Melanocyte of skin (primary cell): Measurements from ENCODE around the gene SPRR2F. TPM values are rescaled to one million over a fixed set of nuclear protein-coding genes. Genes with fewer than 3 reads are reported as not detected.

Experiments used
- small RNA-seq, 2 donors: library from RNA; depleted of rRNA; stranded (forward); fragments of <200 nt; gene quantifications; one replicate each; pipeline ENCODE3, GENCODE V24; 2012
- total RNA-seq, 2 donors: library from RNA; depleted of rRNA; stranded (reverse); fragments of >200 nt; gene quantifications; 2 replicates each; pipeline ENCODE4 v1.2.3, GENCODE V29; 2012

The SPRR2F gene
- not detected for total RNA-seq

DNA sequence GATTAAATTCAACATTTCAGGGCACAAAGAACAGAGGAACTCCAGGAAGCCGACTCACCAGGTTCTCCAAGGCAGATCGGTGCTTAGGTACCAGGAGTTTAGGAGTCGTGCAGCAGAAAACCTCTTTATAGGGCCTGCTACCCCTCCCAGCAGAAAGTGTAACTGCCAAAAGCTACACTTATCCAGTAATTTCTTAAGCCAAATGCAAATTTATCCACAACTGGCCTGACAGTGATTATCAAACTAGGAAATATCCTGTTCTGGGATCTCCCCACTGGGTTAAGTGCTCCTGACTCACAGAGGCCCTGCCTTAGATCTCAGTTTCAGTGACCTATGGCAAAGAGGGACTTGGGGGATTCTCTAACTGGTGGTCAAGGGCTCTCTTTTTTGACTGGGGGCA, at the start of gene SPRR2F:
Gene SPRR2F (minus strand): TSS at position 101 of the 400 bp plus-strand sequence. CDS start 783 bp downstream, outside the sequence.

GRCh38 chr1:153150846-153151245, 37.5 kb upstream of the SPRR2F start, which contains the start of gene SPRR2G:
Gene SPRR2G (minus strand): TSS chr1:153150890. CDS start chr1:153150110, 780 bp downstream.

DNA sequence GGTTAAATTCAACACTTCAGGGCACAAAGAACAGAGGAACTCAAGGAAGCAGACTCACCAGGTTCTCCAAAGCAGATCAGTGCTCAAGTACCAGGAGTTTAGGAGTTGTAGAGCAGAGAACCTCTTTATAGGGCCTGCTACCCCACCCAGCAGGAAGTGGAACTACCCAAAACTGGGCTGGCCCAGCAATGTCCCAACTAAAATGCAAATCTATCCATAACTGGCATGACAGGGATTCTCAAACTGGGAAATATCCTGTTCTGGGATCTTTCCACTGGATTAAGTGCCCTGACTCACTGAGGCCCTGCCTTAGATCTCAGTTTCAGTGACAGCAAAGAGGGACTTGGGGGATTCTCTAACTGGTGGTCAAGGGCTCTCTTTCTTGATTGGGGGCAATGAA, 18.9 kb downstream of the SPRR2F start, which contains the start of gene SPRR2E:
Gene SPRR2E (minus strand): TSS at position 101 of the 400 bp plus-strand sequence. CDS start 775 bp downstream, outside the sequence.

DNA sequence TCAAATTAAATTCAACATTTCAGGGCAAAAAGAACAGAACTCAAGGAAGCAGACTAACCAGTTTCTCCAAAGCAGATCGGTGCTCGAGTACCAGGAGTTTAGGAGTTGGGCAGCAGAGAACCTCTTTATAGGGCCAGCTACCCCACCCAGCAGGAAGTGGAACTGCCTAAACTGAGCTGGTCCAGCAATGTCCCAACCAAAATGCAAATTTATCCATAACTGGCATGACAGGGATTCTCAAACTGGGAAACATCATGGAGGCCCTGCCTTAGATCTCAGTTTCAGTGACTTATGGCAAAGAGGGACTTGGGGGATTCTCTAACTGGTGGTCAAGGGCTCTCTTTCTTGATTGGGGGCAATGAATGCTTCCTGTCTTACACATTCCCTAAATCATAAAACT, 41.8 kb downstream of the SPRR2F start, which contains the start of gene SPRR2B:
Gene SPRR2B (minus strand): TSS at position 101 of the 400 bp plus-strand sequence. CDS start 772 bp downstream, outside the sequence.

Small RNA genes within 50 kb of the gene (small RNA-seq; reads per million reads assigned to genes)
- 0 reads per million in 2 donors for gene SPRR2C

Other genes with a start within 250 kb of the SPRR2F start
- gene SMCP, start 235.2 kb downstream of the SPRR2F start, total RNA-seq, result not detected
- not detected for gene IVL, start 205.0 kb downstream of the SPRR2F start, total RNA-seq
- gene SPRR5, start 166.3 kb downstream of the SPRR2F start, total RNA-seq, result not detected
- not detected for gene SPRR4, start 142.9 kb downstream of the SPRR2F start, total RNA-seq
- gene SPRR1A, start 129.4 kb downstream of the SPRR2F start, total RNA-seq, result not detected
- under 1 TPM in 1 of 2 donors, not detected in 1; 0.34 TPM for gene SPRR3, start 111.8 kb downstream of the SPRR2F start, total RNA-seq
- gene SPRR1B, start 82.3 kb downstream of the SPRR2F start, total RNA-seq, result not detected
- gene SPRR2D, start 72.4 kb downstream of the SPRR2F start, total RNA-seq, result not detected
- gene SPRR2A, start 56.0 kb downstream of the SPRR2F start, total RNA-seq, result not detected
- not detected for gene SPRR2B, start 41.9 kb downstream of the SPRR2F start, total RNA-seq
- not detected for gene SPRR2E, start 19.0 kb downstream of the SPRR2F start, total RNA-seq
- not detected for gene SPRR2G, start 37.4 kb upstream of the SPRR2F start, total RNA-seq
- not detected for gene LELP1, start 89.9 kb upstream of the SPRR2F start, total RNA-seq
- gene PRR9, start 104.1 kb upstream of the SPRR2F start, total RNA-seq, result not detected
- not detected for gene LORICRIN, start 146.2 kb upstream of the SPRR2F start, total RNA-seq
- not detected for gene PGLYRP3, start 199.4 kb upstream of the SPRR2F start, total RNA-seq
- not detected for gene PGLYRP4, start 235.3 kb upstream of the SPRR2F start, total RNA-seq
- gene S100A9, start 244.3 kb upstream of the SPRR2F start, total RNA-seq, result not detected